Measurements from ENCODE around the gene ITIH5.
A peak's percentile ranks its signal among the peaks of the same experiment; 100 is the strongest.
"Not testable (repeated sequence)": the region's sequence is repeated elsewhere in the genome, so short reads cannot be mapped to it uniquely, and the experiment has no call there.

Gene ITIH5

DNA sequence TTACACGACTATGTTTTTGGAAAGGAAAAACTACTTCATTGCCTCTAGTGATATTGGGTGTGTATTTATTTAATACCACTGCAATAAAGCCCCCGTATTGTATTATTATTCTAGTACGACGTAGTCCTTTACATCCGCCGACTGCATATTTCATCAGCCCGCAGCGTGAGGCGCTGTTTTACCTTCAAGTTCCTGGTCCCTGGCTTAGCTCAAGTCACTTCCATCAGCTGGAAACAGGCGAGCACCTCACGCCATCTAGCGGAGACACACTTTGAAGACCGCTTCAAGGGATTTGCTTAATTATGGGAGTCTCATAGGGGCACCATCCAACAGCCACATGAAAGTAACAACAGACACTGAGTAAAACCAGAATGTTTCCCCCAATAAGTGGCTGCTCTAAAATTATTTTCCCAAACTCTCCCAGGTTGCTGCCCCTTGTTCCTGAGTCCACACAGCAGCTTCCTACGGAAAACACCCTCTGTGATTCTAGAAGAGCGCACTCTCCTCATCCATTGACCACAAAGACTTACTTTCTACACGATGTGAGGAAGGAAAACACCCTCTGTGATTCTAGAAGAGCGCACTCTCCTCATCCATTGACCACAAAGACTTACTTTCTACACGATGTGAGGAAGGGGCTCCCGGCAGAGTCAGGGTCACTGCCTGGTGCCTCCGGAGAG lies 20.6 kb upstream of the ITIH5 start:
- DNase-seq, result peak; percentile 82

- DNase-seq, result no peak
These were observed 19.8 kb upstream of the ITIH5 start for GRCh38 chr10:7686351-7687171.

GRCh38 chr10:7680078-7680477 lies 13.3 kb upstream of the ITIH5 start:
- not testable (repeated sequence) for DNase-seq

DNA sequence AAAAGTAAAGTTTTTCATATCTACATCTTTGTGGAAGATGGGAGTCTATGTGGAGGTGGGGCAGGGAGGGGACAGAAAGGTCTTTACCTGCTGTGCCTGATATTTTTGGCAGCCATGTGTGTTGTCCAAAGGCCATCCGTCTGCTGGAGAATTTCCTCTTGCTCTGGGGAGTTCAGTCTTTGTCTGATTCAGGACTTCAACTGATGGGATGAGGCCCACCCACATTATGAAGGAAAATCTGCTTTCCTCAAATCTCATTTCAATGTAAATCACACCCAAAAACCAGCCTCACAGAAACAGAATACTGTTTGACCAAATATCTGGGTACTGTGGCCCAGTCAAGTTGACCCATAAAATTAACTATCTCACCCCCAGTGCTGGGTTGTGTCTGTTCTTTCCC lies 12.5 kb upstream of the ITIH5 start:
- no peak for DNase-seq

DNA sequence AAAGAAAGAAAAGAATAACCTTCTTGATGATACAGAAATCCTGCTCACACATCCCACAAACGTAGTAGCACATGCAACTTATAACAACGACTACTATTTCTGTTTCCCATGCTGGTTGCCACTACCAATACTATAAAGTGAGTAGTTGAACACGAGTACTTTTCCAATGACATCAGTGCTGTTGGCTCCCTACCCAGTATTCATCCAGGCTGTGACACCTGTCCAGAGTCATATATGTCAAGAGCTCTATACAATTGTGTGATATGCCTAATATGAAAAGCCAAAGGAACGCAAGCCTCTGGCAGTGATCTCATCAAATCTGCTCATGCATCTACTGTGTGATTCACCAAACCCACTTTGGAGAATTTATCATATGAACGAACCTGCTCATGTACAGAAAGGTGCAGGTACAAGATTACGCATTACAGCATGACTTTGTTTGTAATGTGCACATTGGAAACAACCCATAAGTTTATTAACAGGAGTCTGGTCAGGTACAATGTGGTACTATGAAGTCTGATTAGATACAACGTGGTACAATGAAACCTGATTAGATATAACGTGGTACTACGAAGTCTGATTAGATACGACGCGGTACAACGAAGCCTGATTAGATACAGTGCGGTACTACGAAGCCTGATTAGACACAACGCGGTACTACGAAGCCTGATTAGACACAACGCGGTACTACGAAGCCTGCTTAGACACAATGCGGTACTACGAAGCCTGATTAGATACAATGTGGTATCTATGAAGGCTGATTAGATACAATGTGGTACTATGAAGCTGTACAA lies 5.8 kb upstream of the ITIH5 start:
- no peak for DNase-seq

- DNase-seq, result no peak
These were observed 3.4 kb upstream of the ITIH5 start for GRCh38 chr10:7670157-7670556.

DNA sequence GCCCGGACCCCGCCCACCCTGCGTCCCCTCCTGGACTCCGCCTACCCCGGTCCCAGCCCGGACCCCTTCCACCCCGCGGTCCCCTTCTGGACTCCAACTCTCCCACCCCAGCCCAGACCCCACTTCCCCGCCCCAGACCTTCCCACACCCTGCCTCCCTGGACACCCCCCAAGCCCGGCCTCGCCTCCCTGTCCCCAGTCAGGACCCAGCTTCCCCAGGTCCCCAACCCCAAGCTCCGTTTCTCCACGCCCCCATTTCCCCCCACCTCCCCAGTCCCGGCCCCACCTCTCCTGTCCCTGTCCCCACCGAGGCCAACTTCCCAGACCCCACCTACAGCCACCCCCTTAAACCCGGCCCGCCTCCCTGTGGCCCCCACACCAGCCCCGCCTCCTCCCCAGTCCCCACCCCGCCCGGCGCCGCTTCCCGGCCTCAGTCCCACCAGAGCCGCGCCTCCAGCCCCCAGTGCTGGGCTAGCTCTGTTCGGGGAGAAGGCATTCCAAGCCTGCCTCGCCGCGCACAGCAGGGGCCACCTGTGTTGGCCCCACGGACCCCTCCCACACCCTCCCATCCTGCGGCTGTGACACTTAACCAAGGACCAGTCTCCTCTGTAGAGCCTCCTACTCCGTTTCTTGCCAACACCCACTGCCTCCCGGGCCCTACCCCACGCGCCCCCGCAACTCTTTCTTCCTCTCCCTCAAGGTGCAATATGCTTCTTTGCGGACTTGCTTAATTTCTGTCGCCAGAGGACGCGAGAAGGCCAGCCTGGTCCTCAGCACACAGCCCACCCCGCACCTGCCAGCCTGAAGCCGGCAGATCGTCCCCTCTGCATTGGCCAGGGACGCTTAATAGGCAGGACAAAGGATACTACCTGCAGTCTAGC lies 736 bp upstream of the ITIH5 start:
- no peak for DNase-seq

GRCh38 chr10:7665767-7666166 lies 999 bp downstream of the ITIH5 start:
- no peak for DNase-seq

DNA sequence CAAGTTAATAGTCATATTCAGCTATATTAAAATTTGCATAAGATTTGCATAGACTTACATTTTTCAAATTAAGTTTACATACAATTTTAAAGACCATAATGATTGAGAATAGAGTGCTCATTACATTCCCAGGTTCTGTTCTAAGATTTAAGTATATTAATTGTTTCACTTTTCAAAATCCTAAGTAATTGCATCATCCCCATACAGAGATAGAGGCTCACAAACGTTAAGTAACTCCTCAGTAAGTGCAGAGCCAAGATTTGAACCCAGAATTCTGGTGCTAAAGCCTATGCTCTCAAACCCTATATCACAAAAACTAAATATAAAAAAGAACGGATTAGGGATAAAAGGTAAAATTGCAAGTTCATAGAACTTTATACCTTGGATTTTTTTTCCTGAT lies 2.1 kb downstream of the ITIH5 start:
- no peak for DNase-seq

DNA sequence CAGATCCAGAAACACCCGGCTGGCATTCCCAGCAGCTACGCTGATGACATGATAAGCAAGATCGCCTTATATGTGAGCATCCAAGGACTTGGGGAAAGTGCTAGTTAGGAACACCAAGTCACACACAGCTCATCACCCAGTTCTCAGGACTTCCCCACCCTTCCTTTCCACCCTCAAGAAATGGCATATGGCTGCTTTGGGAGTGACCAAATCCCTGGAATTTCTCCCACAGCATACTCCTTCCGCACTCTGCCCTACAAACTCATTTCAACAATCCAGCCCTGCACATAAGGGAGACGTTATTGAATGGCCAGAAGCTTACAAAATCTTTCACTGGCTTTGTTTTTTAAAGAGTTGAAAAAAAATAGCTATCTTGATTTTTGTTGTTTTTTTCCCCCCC lies 4.2 kb downstream of the ITIH5 start:
- DNase-seq, result no peak

DNA sequence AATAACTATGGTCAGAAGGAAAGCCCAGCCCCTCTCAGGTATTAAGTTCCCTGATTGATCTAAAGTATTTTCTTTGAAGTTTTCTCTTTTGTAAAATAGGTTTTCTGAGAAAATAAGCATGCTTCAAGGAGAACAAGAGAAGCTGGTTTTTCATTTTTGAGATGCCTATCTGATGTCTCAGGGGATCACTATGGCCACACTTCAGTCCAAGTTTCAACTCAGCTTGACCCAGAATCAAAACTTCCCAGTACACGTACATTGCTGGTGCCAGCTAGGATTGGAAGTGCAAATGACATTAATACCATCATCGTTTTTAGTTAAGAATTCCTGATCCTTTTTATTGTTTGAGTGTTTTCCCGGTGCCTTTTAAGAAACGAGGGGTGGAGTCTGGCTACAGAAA lies 7.2 kb downstream of the ITIH5 start:
- DNase-seq, result no peak

DNA sequence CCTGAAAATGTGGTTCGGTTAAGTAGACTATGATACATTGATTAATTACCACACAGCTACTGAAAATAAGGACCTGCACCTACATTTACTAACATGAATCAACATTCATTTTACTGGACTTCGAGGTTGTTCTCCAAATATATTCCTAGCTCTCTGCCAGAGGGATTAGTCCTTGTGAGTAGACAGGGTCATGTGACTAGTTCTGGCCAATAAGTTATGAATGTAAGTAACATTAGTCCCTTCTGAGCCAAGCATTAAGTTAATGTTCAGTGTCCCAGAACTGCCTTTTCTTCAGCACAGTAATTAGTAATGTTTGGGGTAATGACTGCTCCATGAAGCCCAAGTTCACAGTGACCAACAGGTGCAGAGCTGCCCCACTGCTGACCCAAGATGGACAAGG lies 9.2 kb downstream of the ITIH5 start:
- no peak for DNase-seq

DNA sequence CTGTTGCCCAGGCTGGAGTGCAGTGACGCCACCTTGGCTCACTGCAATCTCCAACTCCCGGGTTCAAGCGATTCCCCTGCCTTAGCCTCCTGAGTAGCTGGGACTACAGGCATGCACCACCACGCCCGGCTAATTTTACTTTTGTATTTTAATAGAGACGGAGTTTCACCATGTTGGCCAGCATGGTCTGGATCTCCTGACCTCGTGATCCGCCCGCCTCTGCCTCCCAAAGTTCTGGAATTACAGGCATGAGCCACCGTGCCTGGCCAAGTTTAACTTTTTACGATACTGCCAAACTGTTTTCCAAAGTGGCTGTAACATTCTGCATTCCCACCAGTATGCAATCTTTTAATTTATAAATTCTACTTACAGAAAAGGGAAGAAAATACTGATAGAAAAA lies 9.7 kb downstream of the ITIH5 start:
- not testable (repeated sequence) for DNase-seq

DNA sequence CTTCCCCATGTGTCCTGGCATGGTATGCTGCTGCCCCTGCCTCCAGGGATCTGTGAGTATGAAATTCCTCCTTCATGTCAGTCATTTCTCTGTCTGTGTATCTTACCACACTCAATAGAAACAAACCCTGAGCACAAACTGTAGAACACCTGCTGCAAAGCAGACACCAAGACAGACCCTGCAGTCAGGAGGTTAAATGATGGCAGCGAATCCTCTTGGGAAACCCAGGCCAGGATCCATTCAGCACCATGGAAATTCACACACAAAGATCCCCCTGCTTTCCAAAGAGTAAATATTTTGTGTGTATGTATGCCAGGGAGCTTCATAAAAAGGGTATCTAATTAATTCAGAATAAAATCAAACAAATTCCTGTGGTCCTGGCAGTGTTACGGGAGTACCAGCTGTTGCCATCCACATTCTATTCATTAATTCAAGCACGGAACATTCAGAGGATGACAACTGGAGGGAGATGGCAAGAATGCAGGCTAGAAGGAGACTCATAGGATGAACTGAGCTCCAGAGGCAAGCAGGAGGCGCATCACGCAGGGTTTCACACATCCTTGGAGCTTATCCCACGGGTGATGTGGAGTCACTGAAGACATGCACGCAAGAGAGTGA lies 14.8 kb downstream of the ITIH5 start:
- no peak for DNase-seq

- no peak for DNase-seq
These were observed 17.0 kb downstream of the ITIH5 start for GRCh38 chr10:7649673-7650300.

DNA sequence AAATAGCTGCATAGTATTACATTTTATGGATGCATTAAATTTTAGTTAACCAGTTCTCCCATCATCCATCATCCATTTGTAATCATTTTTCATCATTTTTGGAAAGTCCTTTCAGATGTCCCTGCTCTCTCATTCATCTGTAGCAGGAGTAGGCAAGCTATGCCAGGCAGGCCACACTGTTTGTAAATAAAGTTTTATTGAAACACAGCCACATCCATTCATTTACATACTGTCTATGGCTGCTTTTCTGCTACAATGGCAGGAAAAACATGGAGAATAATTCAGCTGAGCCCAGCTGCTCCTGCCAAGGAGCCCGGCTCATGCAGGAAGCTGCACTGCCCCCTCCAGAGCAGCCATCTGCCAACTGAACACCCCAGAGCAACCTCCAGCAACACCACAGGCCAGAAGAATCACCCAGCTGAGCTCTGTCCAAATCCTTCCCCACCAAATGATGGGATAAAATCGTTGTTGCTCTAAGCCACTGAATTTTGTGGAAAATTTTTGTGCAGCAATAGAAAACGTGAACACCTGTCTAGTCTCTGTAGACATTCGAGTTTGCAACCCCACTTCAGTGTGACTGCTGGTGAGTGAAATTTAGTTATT lies 19.6 kb downstream of the ITIH5 start:
- DNase-seq, result no peak

GRCh38 chr10:7642491-7643011 lies 24.2 kb downstream of the ITIH5 start:
- DNase-seq, result no peak

DNA sequence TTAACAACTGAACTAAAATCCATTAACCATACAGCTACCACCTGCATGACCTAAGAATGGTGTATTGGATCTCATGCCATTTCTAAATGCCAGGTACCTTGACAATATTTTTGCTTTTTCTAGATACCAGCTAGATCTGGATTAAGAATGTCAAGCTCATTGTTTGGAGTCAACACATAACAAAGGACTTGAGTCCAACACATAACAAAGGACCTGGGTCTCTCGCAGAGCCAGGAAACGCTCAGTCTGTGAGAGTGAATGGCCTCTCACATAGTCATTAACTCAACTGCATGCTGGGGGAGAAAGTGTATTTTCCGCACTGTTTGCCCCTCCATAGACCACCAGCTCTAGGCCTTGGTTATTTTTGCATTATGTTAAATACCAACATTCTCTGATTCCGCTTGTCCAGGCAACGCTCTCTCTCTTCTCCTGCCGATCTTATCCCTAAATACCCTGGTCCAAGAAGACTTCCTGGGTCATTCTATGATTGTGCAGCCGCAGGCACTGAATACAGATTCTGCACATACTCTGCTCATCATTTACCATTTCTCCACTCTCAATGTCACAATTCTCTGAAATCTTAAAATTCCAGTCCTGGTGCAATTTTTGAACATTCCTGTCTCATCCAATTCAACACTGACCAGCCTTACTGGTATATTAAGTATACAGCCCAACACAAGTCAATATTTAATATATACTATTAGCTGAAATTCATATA lies 31.2 kb downstream of the ITIH5 start:
- DNase-seq, result no peak

DNA sequence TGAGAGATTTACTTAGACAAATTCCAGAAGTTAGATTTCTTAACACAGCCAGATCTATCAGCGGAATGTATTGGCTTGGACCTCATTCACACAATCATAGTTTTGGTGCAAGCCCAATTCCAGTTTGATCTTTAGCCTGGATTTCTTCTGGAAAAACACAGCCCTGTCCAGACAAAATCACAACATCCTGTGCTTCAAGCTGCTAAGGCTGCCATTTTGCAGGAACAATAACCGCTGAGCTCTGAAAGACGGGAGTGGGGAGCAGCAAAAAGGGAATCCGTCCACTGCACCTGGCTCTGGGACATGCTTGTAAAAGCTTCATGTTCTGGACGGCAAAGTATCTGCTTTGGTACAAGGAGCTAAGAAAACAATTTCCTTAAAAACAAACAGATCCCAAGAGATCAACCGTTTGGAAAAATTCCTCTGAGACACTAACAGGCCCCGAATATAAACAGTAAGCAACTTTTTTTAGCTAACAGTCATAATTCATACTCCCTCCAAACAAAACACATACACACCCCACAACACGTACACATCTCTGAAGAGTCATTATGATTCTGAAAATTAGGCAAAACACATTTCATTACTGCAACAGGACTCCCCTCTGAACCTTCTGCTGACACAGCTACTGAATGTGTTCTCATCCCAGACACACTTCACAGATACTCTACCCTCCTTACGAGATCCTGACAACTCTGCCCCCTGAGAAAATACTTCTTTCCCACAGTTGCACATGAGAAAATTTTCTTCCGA lies 32.4 kb downstream of the ITIH5 start:
- DNase-seq, result no peak

GRCh38 chr10:7626283-7626682 lies 40.5 kb downstream of the ITIH5 start:
- no peak for DNase-seq

All from activated CD8-positive, alpha-beta memory T cell treated with anti-CD3 and anti-CD28 coated beads for 24 hours (primary cell).